CD4-positive, alpha-beta T cell treated with Interferon alpha-2 for 1 hour (primary cell): ENCODE results near the gene FGF2.
"Not testable (repeated sequence)": the region's sequence is repeated elsewhere in the genome, so short reads cannot be mapped to it uniquely, and the experiment has no call there.

Source experiments
- DNase-seq, 2 donors: peaks; one replicate each; pipeline ENCODE4 v3.0.0-alpha.2; 2020 to 2022

FGF2 gene

DNA sequence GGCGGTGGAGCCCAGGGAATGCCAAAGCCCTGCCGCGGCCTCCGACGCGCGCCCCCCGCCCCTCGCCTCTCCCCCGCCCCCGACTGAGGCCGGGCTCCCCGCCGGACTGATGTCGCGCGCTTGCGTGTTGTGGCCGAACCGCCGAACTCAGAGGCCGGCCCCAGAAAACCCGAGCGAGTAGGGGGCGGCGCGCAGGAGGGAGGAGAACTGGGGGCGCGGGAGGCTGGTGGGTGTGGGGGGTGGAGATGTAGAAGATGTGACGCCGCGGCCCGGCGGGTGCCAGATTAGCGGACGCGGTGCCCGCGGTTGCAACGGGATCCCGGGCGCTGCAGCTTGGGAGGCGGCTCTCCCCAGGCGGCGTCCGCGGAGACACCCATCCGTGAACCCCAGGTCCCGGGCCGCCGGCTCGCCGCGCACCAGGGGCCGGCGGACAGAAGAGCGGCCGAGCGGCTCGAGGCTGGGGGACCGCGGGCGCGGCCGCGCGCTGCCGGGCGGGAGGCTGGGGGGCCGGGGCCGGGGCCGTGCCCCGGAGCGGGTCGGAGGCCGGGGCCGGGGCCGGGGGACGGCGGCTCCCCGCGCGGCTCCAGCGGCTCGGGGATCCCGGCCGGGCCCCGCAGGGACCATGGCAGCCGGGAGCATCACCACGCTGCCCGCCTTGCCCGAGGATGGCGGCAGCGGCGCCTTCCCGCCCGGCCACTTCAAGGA is at the start of gene FGF2:
Gene FGF2, plus strand, starts transcription at position 279 of the 705 bp plus-strand sequence. Its CDS starts 344 bp downstream, at position 623.
- peak in 1 of 2 donors; percentile 3 for DNase-seq

DNA sequence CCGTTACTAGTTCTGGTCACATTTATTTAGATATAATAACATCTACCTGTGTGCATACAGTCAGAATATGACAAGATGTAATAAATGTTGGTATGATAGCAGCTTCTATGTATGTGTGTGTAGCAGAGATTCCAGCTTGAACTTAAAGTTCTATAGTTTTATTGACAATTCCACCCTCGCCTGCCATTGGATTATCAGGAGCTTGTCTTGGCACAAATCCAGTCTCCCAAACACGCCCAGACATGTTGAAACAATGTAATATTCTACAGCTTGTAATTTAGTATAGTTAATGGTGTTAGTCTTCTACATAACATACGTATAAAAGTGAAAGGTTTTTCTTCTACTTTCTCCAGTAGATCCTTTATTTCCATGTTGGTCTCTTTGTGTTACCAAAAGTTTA is 49.7 kb upstream of the FGF2 start:
- no peak for DNase-seq

GRCh38 chr4:122777846-122778673 is 48.6 kb upstream of the FGF2 start:
- no peak for DNase-seq

DNA sequence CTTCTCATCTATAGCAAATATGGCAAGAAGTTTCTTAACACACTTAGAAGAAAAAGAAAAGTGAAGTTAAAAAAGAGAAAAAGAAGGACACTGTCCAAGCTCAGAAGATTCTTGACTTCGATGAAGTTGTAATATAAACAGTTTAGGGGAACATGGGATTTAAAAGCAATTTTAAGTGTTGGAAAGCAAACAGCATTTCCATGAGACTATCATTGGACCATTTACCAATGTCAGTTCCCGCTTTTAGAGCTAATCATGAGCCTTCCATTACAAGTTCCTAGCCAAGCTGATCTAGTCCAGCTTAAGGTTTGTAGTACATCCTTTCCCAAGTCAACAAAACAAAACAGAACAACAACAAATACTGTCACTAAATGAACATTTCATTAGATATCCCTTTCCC is 45.1 kb upstream of the FGF2 start:
- no peak for DNase-seq

- DNase-seq: no peak
Observed at GRCh38 chr4:122783301-122784215, 43.1 kb upstream of the FGF2 start.

DNA sequence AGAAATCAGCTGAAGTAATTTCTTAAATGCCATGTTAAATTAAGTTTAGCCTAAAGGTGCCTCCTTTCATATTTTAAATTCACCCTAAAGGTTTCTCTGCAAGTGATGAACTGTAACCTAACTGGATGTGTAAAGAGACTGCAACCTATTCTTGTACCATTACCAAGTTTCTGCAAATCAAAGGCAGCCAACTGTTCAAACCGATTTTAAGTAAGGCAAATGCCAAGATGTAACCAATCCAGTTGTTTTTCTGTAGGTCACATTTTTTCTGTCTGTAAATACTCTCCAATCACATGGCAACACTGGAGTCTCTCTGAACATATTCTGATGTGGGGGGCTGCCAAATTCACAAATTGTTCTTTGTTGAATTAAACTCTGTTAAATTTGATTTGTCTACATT is 42.4 kb upstream of the FGF2 start:
- no peak for DNase-seq

DNA sequence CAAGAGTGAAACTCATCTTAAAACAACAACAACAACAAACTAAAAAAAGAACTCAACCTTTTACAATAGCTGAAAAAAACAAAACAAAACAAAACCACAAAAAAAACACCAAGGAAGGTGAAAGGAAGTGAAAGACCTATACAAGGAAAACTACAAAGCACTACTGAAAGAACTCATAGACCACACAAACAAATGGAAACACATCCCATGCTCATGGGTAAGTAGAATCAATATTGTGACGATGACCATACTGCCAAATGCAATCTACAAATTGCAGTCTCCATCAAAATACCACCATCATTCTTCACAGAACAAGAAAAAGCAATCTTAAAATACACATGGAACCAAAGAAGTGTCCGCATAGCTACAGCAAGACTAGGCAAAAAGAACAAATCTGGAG is 41.5 kb upstream of the FGF2 start:
- no peak for DNase-seq

GRCh38 chr4:122786296-122786695 is 40.3 kb upstream of the FGF2 start:
- DNase-seq: not testable (repeated sequence)

- DNase-seq: not testable (repeated sequence)
Observed at GRCh38 chr4:122786920-122787319, 39.7 kb upstream of the FGF2 start.

- no peak for DNase-seq
Observed at GRCh38 chr4:122787940-122788339, 38.7 kb upstream of the FGF2 start.

DNA sequence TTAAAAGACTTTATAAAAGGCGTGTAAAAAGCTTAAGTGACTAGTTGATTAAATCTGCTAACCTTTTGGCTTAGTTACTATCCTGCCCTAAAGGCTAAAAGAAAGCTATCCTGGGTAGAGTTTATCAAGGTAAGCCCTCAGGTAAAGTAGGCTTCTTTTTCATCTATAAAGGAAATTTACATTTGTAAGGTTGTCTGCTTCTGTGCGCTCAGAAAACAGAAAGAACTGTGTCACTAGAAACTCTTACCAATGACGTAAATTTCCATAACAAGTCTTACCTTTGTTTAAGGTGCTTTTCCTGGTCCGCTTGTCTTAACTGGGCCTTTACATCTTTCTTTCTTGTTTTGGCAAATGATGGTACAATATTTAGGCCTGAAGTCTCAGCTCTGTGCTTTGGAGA is 37.7 kb upstream of the FGF2 start:
- no peak for DNase-seq

- no peak for DNase-seq
Observed at GRCh38 chr4:122793811-122794210, 32.8 kb upstream of the FGF2 start.

DNA sequence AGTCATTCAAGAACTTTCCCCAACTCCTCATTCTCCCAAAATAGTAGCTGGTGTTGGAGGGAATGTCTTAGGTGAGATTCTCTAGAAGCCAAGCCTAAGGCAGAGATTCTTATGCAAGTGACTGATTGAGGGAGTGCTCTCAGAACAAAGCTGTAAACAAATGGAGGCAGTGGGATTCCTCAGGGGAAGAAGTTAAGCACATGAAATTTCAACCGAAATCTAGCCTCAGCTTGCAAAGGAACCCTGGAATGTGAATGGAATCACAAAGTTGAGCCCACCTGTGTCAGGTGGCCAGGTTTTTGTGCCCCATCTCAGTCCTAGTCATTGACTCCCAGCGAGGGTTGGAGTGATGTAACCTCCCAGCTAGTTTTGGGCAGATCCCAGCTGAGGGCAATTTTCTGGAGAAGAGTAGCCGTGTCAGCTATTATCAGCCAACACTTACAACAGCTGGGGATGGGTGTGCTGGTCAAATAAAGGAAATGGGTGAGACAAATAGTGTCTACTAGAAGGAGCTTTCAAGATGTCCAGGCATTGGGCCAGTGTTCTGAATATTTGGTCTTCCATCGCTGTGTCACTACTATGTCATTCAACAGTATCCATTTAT is 29.7 kb upstream of the FGF2 start:
- no peak for DNase-seq

- DNase-seq: no peak
Observed at GRCh38 chr4:122797405-122798094, 29.1 kb upstream of the FGF2 start.

DNA sequence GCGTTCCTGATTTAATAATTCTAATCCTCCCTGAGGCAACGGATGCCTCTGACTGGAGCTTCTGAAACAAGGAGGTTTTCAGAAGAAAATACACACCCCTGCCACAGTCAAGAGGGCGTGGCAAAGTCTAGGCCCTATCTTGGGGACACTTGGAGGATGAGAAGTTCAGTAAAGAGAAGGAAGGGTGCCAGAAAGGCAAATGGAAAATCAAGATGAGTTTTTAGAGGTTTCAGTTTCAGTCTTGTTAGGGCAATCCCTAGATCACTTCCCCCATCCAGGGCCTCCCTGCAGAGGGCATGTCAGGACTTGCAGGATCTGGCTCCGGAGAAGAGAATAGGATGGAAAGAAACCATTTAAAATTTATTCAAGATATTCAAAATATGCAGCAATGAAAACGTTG is 28.5 kb upstream of the FGF2 start:
- DNase-seq: no peak

DNA sequence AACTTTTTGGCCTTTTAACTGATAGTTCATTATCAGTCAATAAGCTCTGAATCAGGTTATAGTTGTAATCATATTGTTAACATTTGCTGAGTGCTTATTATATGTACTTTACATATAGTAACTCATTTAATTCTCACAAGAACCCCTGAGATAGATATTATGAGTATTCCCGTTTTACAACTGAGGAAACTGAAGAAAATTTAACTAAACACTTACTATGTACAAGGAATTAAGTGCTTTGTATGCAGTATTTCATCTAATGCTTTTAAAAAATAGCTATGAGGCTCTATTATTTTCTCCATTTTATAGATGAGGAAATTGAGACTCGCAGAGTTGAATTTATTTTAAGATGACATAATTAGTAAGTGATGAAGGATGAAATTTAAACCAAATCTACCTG is 27.7 kb upstream of the FGF2 start:
- no peak for DNase-seq

- no peak for DNase-seq
Observed at GRCh38 chr4:122803788-122804208, 22.8 kb upstream of the FGF2 start.

DNA sequence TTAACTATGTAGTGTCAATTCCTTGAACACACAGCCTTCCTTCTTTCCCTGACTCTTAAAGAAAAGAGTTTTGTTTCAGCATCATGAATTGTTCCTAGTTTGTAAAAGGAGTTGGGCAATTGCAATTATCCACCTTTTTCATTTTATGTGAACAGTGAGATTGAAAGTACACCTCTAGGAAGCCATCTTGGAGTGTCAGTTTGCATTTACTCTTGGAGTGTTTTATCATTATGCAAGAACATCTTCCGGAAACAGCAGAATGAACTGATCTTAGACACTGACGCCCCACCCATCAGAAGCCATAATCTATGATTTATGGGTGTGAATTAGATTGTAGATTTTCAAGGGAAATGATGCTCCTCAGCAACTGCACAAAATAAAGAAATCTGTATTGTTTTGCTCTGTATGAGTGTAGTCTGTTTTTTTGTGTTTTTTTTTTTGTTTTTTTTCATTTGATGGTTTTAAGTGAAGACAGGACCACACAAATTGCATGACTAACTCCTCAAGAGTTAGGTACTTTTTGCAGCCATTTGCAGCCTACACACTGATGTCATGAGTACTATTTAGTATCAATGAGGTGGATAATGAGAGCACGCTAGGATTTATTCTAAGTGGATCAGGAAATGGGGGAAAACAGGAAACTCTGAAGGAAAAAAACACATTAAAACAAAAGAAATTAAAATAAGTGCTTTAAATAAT is 19.5 kb upstream of the FGF2 start:
- DNase-seq: no peak

DNA sequence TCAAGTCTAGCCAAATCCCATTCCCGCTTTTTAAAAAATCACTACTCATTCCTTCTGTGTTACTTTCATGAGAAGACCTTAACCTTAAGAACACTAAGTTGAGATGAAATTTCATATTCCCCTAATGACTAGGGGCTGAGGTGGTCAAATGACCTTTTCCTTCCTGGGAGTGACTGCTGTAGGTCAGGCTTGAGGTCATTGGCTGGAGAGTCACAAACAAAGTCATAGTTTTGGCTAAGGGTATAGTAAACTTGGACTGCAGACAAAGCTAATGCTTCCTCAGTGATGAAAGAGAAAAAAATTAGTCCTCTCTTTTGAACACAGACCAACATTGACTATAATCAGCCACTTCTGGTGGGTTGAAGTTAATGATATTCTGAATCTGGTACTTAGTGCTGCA is 16.0 kb upstream of the FGF2 start:
- DNase-seq: no peak

GRCh38 chr4:122811781-122812180 is 14.8 kb upstream of the FGF2 start:
- not testable (repeated sequence) for DNase-seq

DNA sequence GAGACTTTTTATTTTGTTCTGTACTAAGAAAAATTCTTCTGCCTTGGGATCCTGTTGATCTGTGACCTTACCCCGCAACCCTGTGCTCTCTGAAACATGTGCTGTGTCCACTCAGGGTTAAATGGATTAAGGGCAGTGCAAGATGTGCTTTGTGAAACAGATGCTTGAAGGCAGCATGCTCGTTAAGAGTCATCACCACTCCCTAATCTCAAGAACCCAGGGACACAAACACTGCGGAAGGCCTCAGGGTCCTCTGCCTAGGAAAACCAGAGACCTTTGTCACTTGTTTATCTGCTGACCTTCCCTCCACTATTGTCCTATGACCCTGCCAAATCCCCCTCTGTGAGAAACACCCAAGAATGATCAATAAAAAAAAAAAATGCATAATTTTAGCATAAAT is 13.8 kb upstream of the FGF2 start:
- not testable (repeated sequence) for DNase-seq

DNA sequence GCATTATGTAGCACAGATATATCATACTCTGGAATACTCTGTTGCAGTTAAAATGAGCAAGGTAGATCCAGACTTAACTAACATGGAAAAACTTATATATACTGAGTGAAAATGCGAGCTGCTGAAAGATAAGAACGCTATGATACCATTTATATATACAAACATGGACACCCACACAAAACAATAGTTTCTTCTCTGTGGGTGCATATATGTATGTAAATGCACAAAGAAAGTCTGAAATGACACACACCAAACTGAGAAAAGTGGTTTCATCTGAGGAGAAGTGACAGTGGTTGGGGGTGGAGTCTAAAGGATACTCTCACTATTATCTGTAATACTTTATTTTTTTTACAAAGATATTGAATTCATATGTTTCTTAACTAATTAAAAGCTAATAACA is 12.2 kb upstream of the FGF2 start:
- DNase-seq: no peak
